ENCODE measurements around the gene CAPNS1.

Gene CAPNS1

GRCh38 chr19:36139473-36140303 lies at the start of gene CAPNS1:
TSS of gene CAPNS1 (plus strand) at chr19:36140066. CDS start at chr19:36141012, 946 bp downstream.
- peak; percentile 98 for DNase-seq (ENCODE audit: low spot score)

- DNase-seq (ENCODE audit: low spot score) = no peak
These were observed 48.8 kb upstream of the CAPNS1 start for GRCh38 chr19:36090910-36091695.

GRCh38 chr19:36092566-36092965 lies 47.3 kb upstream of the CAPNS1 start:
- DNase-seq (ENCODE audit: low spot score) = no peak

GRCh38 chr19:36093146-36093662 lies 46.7 kb upstream of the CAPNS1 start:
- peak; percentile 57 for DNase-seq (ENCODE audit: low spot score)

- no peak for DNase-seq (ENCODE audit: low spot score)
These were observed 46.2 kb upstream of the CAPNS1 start for GRCh38 chr19:36093687-36094086.

GRCh38 chr19:36097036-36097435 lies 42.8 kb upstream of the CAPNS1 start:
- no peak for DNase-seq (ENCODE audit: low spot score)

GRCh38 chr19:36099166-36099785 lies 40.6 kb upstream of the CAPNS1 start:
- DNase-seq (ENCODE audit: low spot score) = no peak

GRCh38 chr19:36100476-36100875 lies 39.4 kb upstream of the CAPNS1 start:
- no peak for DNase-seq (ENCODE audit: low spot score)

GRCh38 chr19:36101550-36102327 lies 38.1 kb upstream of the CAPNS1 start:
- no peak for DNase-seq (ENCODE audit: low spot score)

GRCh38 chr19:36103040-36103626 lies 36.7 kb upstream of the CAPNS1 start:
- no peak for DNase-seq (ENCODE audit: low spot score)

- no peak for DNase-seq (ENCODE audit: low spot score)
These were observed 35.9 kb upstream of the CAPNS1 start for GRCh38 chr19:36103842-36104552.

GRCh38 chr19:36106441-36106840 lies 33.4 kb upstream of the CAPNS1 start:
- DNase-seq (ENCODE audit: low spot score) = no peak

- DNase-seq (ENCODE audit: low spot score) = no peak
These were observed 32.9 kb upstream of the CAPNS1 start for GRCh38 chr19:36106991-36107390.

- no peak for DNase-seq (ENCODE audit: low spot score)
These were observed 31.2 kb upstream of the CAPNS1 start for GRCh38 chr19:36108684-36109083.

GRCh38 chr19:36110487-36111199 lies 29.2 kb upstream of the CAPNS1 start, which contains the start of gene OVOL3:
TSS of gene OVOL3 (plus strand) at chr19:36111143. CDS start at chr19:36111203, 60 bp downstream.
- no peak for DNase-seq (ENCODE audit: low spot score)

- DNase-seq (ENCODE audit: low spot score) = no peak
These were observed 28.7 kb upstream of the CAPNS1 start for GRCh38 chr19:36111200-36111539.

GRCh38 chr19:36112678-36113077 lies 27.2 kb upstream of the CAPNS1 start:
- DNase-seq (ENCODE audit: low spot score) = no peak

- no peak for DNase-seq (ENCODE audit: low spot score)
These were observed 26.4 kb upstream of the CAPNS1 start for GRCh38 chr19:36113425-36113824.

- DNase-seq (ENCODE audit: low spot score) = peak; percentile 66
These were observed 25.8 kb upstream of the CAPNS1 start for GRCh38 chr19:36113894-36114720.

All from GM03348 (cell line).